Panc1 (cell line): ENCODE results near the gene BLTP2.

Experiments used
- SIN3A ChIP-seq: IDR thresholded peaks from 2 replicates; pipeline ENCODE4 v1.6.1; 2012; ENCODE audit warnings: low read depth, mild to moderate bottlenecking, low read length, moderate library complexity, borderline replicate concordance; ENCODE audit not compliant: insufficient read depth
- TF ChIP-seq, protein P1 (sequence below), 2 experiments: IDR thresholded peaks; 2 replicates each; pipeline ENCODE4 v1.6.1; 2011 to 2012; ENCODE audit warnings: low read depth in 2 of 2, control low read depth in 1 of 2, low read length in 1 of 2, mild to moderate bottlenecking in 1 of 2, moderate library complexity in 1 of 2; ENCODE audit not compliant: insufficient read depth in 1 of 2
- TF ChIP-seq, protein P2 (sequence below): fragments of 450-650 bp; IDR thresholded peaks from 2 replicates; pipeline ENCODE4 v1.5.1; 2017; ENCODE audit warnings: mild to moderate bottlenecking

DNA sequence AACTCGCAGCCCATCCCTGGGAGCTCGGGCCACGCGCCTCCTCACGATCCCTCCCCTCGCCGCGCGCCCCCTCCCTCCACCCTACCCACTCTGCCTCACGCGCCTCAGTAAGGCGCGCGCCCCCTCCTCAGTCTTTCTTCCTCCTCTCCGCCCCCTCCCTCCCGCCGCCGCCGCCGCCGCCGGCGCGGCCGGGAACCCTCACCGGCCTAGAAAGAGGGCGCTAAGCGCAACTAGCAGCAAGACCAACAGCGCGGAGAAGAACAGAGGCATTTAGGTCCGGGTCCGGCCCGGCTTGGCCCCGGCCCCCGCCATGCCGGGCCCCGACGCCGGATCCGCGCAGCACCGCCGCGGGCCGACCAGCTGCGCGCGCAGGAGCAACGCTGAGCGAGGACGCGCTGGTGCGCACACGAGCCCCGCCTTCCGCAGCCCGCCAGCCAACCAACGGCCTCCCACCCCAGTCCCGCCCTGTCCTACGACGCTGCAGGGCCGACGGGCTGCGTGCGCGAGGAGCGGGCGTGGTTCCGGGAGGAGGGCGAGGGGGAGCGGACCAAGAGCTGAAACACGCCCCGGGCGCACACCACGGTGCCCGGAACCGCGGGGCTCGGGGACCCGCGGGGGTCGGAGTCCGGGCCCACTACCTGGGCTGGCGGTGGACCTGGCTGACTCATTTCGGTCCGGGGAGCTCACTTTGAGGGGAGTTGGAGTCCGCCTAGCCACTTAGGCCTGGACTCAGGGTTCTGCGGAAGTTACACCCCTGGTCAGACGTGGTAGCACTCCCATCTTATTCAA lies at the start of gene BLTP2:
- TF ChIP-seq, protein P1, sequence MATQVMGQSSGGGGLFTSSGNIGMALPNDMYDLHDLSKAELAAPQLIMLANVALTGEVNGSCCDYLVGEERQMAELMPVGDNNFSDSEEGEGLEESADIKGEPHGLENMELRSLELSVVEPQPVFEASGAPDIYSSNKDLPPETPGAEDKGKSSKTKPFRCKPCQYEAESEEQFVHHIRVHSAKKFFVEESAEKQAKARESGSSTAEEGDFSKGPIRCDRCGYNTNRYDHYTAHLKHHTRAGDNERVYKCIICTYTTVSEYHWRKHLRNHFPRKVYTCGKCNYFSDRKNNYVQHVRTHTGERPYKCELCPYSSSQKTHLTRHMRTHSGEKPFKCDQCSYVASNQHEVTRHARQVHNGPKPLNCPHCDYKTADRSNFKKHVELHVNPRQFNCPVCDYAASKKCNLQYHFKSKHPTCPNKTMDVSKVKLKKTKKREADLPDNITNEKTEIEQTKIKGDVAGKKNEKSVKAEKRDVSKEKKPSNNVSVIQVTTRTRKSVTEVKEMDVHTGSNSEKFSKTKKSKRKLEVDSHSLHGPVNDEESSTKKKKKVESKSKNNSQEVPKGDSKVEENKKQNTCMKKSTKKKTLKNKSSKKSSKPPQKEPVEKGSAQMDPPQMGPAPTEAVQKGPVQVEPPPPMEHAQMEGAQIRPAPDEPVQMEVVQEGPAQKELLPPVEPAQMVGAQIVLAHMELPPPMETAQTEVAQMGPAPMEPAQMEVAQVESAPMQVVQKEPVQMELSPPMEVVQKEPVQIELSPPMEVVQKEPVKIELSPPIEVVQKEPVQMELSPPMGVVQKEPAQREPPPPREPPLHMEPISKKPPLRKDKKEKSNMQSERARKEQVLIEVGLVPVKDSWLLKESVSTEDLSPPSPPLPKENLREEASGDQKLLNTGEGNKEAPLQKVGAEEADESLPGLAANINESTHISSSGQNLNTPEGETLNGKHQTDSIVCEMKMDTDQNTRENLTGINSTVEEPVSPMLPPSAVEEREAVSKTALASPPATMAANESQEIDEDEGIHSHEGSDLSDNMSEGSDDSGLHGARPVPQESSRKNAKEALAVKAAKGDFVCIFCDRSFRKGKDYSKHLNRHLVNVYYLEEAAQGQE (IDR thresholded peaks at IDR 0.05; ENCODE audit: insufficient read depth in 1 of 2, low read depth in 2 of 2, low read length in 1 of 2), result 0 out of 4 replicates have a peak, but pooled peaks of 1 of the 2 experiments have one; percentile 31
- TF ChIP-seq, protein P2, sequence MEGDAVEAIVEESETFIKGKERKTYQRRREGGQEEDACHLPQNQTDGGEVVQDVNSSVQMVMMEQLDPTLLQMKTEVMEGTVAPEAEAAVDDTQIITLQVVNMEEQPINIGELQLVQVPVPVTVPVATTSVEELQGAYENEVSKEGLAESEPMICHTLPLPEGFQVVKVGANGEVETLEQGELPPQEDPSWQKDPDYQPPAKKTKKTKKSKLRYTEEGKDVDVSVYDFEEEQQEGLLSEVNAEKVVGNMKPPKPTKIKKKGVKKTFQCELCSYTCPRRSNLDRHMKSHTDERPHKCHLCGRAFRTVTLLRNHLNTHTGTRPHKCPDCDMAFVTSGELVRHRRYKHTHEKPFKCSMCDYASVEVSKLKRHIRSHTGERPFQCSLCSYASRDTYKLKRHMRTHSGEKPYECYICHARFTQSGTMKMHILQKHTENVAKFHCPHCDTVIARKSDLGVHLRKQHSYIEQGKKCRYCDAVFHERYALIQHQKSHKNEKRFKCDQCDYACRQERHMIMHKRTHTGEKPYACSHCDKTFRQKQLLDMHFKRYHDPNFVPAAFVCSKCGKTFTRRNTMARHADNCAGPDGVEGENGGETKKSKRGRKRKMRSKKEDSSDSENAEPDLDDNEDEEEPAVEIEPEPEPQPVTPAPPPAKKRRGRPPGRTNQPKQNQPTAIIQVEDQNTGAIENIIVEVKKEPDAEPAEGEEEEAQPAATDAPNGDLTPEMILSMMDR, result no peak
- TF ChIP-seq SIN3A, result peak; percentile 87; the same call in 1 of the 2 replicates
